Lung (tissue), 12 donors: ENCODE data around the gene MINPP1. TPM values are rescaled to one million over a fixed set of nuclear protein-coding genes. Genes with fewer than 3 reads are reported as not detected.
A peak's percentile ranks its signal among the peaks of the same experiment; 100 is the strongest.

Experiments
- ATAC-seq: fragments of 200-7000 bp; cut with Tn5 transposase; one replicate; pipeline ENCODE4 v1.9.1; 2020; ENCODE audit warnings: moderate number of reproducible peaks; ENCODE audit not compliant: insufficient read depth, low FRiP score
- DNase-seq, 3 donors: peaks; one replicate each; pipeline ENCODE4 v3.0.0-alpha.2; 2013 to 2017
- H3K27ac ChIP-seq, 2 donors: one replicate each; pipeline ENCODE4 v1.5.1; 2013; ENCODE audit warnings: mild to moderate bottlenecking in 2 of 2, moderate library complexity in 2 of 2, control low read depth in 1 of 2, inconsistent platforms in 1 of 2, low read depth in 1 of 2, low read length in 1 of 2
- H3K27me3 ChIP-seq, 3 donors: one replicate each; pipeline ENCODE4 v1.5.1; 2013; ENCODE audit warnings: low read length in 2 of 3; ENCODE audit not compliant: control insufficient read depth in 3 of 3, insufficient read depth in 3 of 3
- H3K36me3 ChIP-seq, 4 donors: one replicate each; pipeline ENCODE4 v1.5.1; 2013; ENCODE audit warnings: low read length in 4 of 4, mild to moderate bottlenecking in 1 of 4, moderate library complexity in 1 of 4; ENCODE audit not compliant: control insufficient read depth in 4 of 4, insufficient read depth in 4 of 4
- H3K4me1 ChIP-seq, 5 donors: one replicate each; pipeline ENCODE4 v1.5.1; 2013; ENCODE audit warnings: low read length in 5 of 5, mild to moderate bottlenecking in 2 of 5, moderate library complexity in 1 of 5; ENCODE audit not compliant: control insufficient read depth in 5 of 5, insufficient read depth in 5 of 5
- H3K4me3 ChIP-seq: one replicate; pipeline ENCODE4 v1.5.1; 2013; ENCODE audit warnings: mild to moderate bottlenecking, control low read depth, moderate library complexity
- H3K9ac ChIP-seq, 2 donors: one replicate each; pipeline ENCODE4 v1.5.1; 2013; ENCODE audit warnings: low read length in 2 of 2, control low read depth in 1 of 2; ENCODE audit not compliant: insufficient read depth in 1 of 2
- H3K9me3 ChIP-seq, 4 donors: one replicate each; pipeline ENCODE4 v1.5.1; 2013; ENCODE audit warnings: low read length in 3 of 4, mild to moderate bottlenecking in 1 of 4, moderate library complexity in 1 of 4; ENCODE audit not compliant: control insufficient read depth in 4 of 4, insufficient read depth in 3 of 4
- WGBS, 2 donors: extraction: QIAGEN DNeasy Blood & Tissue Kit; methylation state at CpG; one replicate each; pipeline ENCODE4 v1.1.7; 2013; 5-methylcytosine and 5-hydroxymethylcytosine counted together
- polyA plus RNA-seq, 2 donors: library from polyadenylated mRNA; stranded (reverse); fragments of 200-250 nt; gene quantifications; one replicate each; pipeline ENCODE4 v1.2.1, GENCODE V29; 2013
- total RNA-seq, 2 donors: library from RNA; depleted of rRNA in 1 of 2; stranded (reverse); fragments of >200 nt in 1 of 2; gene quantifications; one replicate each; pipeline ENCODE4 v1.2.1, GENCODE V29; 2014 to 2021
- TF ChIP-seq, protein P1 (sequence below): IDR thresholded peaks from 2 replicates; pipeline ENCODE4 v1.5.1; 2012; ENCODE audit warnings: mild to moderate bottlenecking; ENCODE audit errors: control extremely low read depth, extremely low read depth
- donor health status: control.
- donor health status: control.
- donor health status: Bipolar disorder and iron deficiency.
- donor health status: healthy.
- donor health status: DM: yes; HTN: yes; CAD: no.

Gene MINPP1
- total and polyA plus RNA-seq, 4 donors = 8.2 to 31.2 (median 12.4) TPM

DNA sequence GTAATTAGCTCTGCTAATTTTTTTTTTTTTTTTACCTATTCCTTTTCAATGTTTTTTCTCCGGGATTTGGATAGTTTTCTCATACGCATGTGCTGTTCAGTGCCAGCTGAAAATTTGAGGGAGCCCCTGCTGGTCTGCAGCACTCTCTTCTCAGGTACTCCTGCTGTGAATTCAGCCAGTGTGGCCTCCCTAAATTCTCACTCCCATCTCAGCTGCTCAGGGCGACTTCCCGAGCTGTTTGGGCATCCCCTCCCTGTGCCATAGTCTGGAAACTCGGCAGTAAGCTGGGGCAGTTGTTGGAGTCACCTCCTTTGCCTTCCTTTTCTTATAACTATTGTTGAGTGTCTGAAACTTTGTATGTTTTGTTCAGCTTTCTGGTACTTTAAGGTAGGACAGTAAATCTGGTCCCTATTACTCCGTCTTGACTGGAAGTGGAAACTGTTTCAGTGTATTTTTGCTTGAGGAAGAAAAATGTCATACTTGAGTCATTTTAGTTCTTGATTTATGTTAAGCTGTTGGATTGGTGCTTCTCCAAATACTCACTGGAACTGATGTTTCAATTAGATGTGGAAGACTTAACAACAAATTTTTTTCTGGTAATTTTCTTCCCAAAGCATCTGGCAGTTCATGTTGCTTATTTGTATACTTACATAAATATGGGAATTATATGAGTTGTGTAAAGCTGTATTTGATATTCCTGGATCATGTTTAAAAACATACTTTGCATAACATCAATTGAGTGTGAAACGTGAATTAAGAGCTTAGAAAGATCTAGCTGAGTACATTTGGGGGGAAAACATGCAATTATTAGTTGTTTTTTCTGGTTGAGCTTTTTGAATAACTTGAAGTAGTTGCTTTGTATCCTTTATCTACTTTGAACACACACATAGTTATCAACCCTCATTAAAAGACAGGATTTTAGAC lies 33.7 kb downstream of the MINPP1 start:
- no peak for ATAC-seq
- Histone ChIP-seq H3K9ac (peak overlapping the region in 1 of 2 donors; percentile 61), H3K27me3 (no peaks in the 10 kb centered on the region), H3K36me3 (peaks cover 0 to 30% (median 12%) of the 10 kb centered on the region in 4 donors), H3K27ac (no peak overlapping the region), H3K4me1 (peaks cover 0 to 21% (median 0%) of the 10 kb centered on the region in 5 donors), H3K9me3 (no peaks in the 10 kb centered on the region), H3K4me3 (no peak overlapping the region)
- TF ChIP-seq, protein P1, sequence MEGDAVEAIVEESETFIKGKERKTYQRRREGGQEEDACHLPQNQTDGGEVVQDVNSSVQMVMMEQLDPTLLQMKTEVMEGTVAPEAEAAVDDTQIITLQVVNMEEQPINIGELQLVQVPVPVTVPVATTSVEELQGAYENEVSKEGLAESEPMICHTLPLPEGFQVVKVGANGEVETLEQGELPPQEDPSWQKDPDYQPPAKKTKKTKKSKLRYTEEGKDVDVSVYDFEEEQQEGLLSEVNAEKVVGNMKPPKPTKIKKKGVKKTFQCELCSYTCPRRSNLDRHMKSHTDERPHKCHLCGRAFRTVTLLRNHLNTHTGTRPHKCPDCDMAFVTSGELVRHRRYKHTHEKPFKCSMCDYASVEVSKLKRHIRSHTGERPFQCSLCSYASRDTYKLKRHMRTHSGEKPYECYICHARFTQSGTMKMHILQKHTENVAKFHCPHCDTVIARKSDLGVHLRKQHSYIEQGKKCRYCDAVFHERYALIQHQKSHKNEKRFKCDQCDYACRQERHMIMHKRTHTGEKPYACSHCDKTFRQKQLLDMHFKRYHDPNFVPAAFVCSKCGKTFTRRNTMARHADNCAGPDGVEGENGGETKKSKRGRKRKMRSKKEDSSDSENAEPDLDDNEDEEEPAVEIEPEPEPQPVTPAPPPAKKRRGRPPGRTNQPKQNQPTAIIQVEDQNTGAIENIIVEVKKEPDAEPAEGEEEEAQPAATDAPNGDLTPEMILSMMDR = no peak
- peak in 2 of 3 donors; percentile 77 to 85 for DNase-seq
- WGBS, 2 donors = 83 to 85% methylated on average over 7 of the region's 7 CpGs

DNA sequence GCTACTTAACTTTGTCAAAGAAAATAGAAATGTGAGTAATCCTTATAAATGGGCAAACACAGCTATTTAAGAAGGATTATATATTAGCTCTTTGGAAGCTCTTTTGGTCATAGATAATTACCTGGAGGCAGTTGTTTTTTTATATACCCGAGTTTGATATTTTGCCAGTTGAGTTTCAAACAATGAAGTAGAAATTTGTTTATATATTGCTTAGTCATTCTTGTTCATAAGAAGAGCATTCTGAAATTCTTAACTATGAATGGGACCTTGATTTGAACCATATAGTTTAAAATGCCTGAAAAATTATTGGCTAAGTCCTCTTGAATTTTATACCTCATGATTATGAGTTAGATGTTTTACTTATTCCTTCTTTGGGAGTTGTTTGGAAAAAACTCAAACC lies 36.4 kb downstream of the MINPP1 start:
- Histone ChIP-seq H3K27me3 (no peaks in the 10 kb centered on the region), H3K4me1 (peaks cover 0 to 27% (median 0%) of the 10 kb centered on the region in 5 donors), H3K4me3 (no peak overlapping the region), H3K9me3 (no peaks in the 10 kb centered on the region), H3K27ac (no peak overlapping the region), H3K9ac (no peak overlapping the region), H3K36me3 (peaks cover 0 to 26% (median 10%) of the 10 kb centered on the region in 4 donors)
- DNase-seq = no peak
- WGBS, 2 donors = 56 to 78% methylated on average over 1 of the region's 1 CpG
- TF ChIP-seq, protein P1 = no peak
- no peak for ATAC-seq

DNA sequence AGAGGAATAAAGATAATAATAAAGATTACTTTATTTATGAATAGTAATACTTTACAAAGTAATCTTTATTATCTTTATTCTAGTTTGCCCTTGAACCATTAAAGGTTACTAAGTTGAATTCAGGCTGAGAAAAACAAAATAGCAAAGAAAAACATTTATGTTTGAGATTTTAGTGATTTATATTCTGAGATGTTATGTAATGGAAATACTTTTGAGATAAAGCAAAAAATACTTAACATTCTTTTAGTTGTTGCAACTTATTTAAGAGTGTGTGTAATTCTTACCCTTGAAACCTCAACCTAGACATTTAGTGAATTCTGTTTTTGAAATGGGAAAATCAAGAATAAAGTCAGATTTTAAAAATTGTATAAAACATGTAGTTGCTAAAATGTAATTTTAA lies 40.0 kb downstream of the MINPP1 start:
- Histone ChIP-seq H3K27ac (no peak overlapping the region), H3K4me3 (no peak overlapping the region)

More for the DNA sequence above, 40.0 kb downstream of the MINPP1 start:
- DNase-seq = peak in 2 of 3 donors; percentile 57 to 62
- no peaks in the 10 kb centered on the region for H3K27me3 ChIP-seq
- H3K9me3 ChIP-seq = no peaks in the 10 kb centered on the region
- no peak for ATAC-seq
- no peak overlapping the region for H3K9ac ChIP-seq
- TF ChIP-seq, protein P1 = no peak
- peaks cover 0 to 18% (median 2%) of the 10 kb centered on the region in 5 donors for H3K4me1 ChIP-seq
- peaks cover 0 to 26% (median 10%) of the 10 kb centered on the region in 4 donors for H3K36me3 ChIP-seq
